HG02763 (cell line): Measurements from ENCODE around the gene CKS2.
"Not testable (repeated sequence)": the region's sequence is repeated elsewhere in the genome, so short reads cannot be mapped to it uniquely, and the experiment has no call there.

Source experiments
- ATAC-seq: cut with Tn5 transposase; IDR thresholded peaks from one replicate; pipeline ENCODE4 v1.9.1; 2021; ENCODE audit warnings: mild to moderate bottlenecking, moderate library complexity; ENCODE audit not compliant: unreplicated experiment

Gene CKS2

GRCh38 chr9:89309608-89310474 lies 1.2 kb upstream of the CKS2 start:
- ATAC-seq = no peak

- peak; percentile 0 for ATAC-seq
These were observed 589 bp downstream of the CKS2 start for GRCh38 chr9:89311346-89312221.

GRCh38 chr9:89312222-89312571 lies 1.2 kb downstream of the CKS2 start:
- no peak for ATAC-seq

GRCh38 chr9:89313842-89314241 lies 2.8 kb downstream of the CKS2 start:
- ATAC-seq = no peak

GRCh38 chr9:89314955-89315354 lies 4.0 kb downstream of the CKS2 start:
- ATAC-seq = no peak

GRCh38 chr9:89315482-89315881 lies 4.5 kb downstream of the CKS2 start:
- ATAC-seq = no peak

GRCh38 chr9:89317282-89317681 lies 6.3 kb downstream of the CKS2 start:
- no peak for ATAC-seq

- peak; percentile 89 for ATAC-seq
These were observed 7.4 kb downstream of the CKS2 start, which contains the start of gene SECISBP2 for GRCh38 chr9:89318123-89319014. Gene SECISBP2, plus strand, starts transcription at chr9:89318500. Its CDS starts 77 bp downstream, at chr9:89318577.

- ATAC-seq = no peak
These were observed 8.3 kb downstream of the CKS2 start for GRCh38 chr9:89319015-89319905.

GRCh38 chr9:89323390-89323789 lies 12.4 kb downstream of the CKS2 start:
- no peak for ATAC-seq

- no peak for ATAC-seq
These were observed 14.7 kb downstream of the CKS2 start for GRCh38 chr9:89325733-89326132.

- no peak for ATAC-seq
These were observed 17.1 kb downstream of the CKS2 start for GRCh38 chr9:89328064-89328463.

GRCh38 chr9:89329917-89330316 lies 18.9 kb downstream of the CKS2 start:
- no peak for ATAC-seq

- ATAC-seq = no peak
These were observed 19.5 kb downstream of the CKS2 start for GRCh38 chr9:89330513-89330912.

GRCh38 chr9:89339807-89340206 lies 28.8 kb downstream of the CKS2 start:
- no peak for ATAC-seq

- ATAC-seq = no peak
These were observed 29.3 kb downstream of the CKS2 start for GRCh38 chr9:89340332-89340731.

GRCh38 chr9:89342213-89342612 lies 31.2 kb downstream of the CKS2 start:
- no peak for ATAC-seq

GRCh38 chr9:89342948-89343347 lies 32.0 kb downstream of the CKS2 start:
- no peak for ATAC-seq

- not testable (repeated sequence) for ATAC-seq
These were observed 32.8 kb downstream of the CKS2 start for GRCh38 chr9:89343812-89344211.

- no peak for ATAC-seq
These were observed 34.5 kb downstream of the CKS2 start for GRCh38 chr9:89345476-89345875.
